ENCODE results near the gene NRDE2. TPM values are rescaled to one million over a fixed set of nuclear protein-coding genes. Genes with fewer than 3 reads are reported as not detected.
A peak's percentile ranks its signal among the peaks of the same experiment; 100 is the strongest.

Gene NRDE2
- total RNA-seq, 1 experiment from 2014 or later = 19.2 TPM

DNA sequence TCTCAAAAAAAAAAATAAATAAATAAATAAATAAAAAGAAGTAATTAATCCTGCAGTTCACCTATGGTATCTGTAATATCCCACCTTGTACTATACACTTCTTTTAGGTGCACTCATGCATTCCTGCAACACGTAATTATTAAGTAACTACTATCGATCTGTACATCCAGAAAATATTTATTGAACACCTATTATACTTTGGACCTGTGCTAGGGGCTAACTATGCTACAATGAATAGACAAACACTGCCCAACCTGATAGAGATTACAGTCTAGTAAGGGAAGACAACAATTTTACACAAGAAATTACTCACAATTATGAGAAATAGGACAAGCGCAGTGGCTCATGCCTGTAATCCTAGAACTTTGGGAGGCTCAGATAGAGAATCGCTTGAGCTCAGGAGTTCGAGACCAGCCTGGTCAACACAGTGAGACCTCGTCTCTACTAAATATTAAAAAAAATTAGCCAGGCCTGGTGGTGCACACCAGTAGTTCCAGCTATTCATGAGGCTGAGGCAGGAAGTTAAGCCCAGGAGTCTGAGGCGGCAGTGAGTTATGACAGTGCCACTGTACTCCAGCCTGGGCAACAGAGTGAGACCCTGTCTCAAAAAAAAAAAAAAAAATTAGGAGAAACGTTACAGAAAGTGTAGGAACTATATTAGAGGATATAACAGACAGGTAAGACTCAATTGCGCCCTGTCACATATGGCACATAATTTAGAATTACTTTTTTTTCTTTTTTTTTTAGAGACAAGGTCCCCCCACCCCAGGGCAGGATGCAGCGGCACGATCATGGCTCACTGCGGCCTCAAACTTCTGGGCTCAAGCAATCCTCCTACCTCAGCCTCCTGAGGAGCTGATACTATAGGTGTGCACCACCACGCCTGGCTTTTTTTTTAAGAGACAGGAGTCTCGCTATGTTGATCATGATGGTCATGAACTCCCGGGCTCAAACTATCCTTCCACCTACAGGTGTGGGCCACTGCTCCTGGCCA is 1.2 kb downstream of the NRDE2 start:
- no TSS peak for BruUV-seq (replicated peaks)
- Mint-ChIP-seq H3K4me1 (ENCODE audit: low read depth, unreplicated experiment) (peaks cover 9% of the 10 kb centered on the region), H3K27me3 (ENCODE audit: unreplicated experiment) (no peaks in the 10 kb centered on the region)

DNA sequence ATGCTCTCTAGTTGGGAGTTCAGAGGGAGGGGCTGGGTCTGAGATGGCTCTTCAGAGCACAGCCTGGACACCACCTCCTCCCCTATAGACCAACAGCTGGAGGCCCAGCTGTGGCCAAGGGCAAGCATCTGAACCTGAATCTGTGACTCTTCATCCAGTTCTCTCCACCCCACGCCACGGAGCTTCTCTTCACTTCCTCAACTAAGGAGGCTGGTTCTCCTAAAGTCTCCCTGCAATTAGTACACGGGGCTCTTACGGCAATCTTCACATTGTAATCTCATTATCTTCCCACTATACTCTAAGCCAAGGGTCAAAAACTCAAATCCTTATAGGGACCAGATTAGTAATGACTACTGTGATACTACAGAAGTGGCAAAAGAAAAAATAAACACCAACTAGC is 9.8 kb downstream of the NRDE2 start:
- intact Hi-C loops (cut with micrococcal nuclease; ENCODE audit: unreplicated experiment) = no loop called here
- CTCF ChIA-PET = no interaction called here
- TF ChIP-seq, protein P1, sequence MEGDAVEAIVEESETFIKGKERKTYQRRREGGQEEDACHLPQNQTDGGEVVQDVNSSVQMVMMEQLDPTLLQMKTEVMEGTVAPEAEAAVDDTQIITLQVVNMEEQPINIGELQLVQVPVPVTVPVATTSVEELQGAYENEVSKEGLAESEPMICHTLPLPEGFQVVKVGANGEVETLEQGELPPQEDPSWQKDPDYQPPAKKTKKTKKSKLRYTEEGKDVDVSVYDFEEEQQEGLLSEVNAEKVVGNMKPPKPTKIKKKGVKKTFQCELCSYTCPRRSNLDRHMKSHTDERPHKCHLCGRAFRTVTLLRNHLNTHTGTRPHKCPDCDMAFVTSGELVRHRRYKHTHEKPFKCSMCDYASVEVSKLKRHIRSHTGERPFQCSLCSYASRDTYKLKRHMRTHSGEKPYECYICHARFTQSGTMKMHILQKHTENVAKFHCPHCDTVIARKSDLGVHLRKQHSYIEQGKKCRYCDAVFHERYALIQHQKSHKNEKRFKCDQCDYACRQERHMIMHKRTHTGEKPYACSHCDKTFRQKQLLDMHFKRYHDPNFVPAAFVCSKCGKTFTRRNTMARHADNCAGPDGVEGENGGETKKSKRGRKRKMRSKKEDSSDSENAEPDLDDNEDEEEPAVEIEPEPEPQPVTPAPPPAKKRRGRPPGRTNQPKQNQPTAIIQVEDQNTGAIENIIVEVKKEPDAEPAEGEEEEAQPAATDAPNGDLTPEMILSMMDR (IDR thresholded peaks at IDR 0.05; ENCODE audit: unreplicated experiment) = no peak

More for the DNA sequence above, 1.2 kb downstream of the NRDE2 start:
- H3K4me3 Mint-ChIP-seq (ENCODE audit: low read depth, unreplicated experiment) = peak overlapping the region; percentile 80
- CTCF ChIA-PET = interaction anchor here (0.7 kb wide), 1 partner anchor 22 kb away, joined by 3 read pairs; no protein-coding TSS in a partner anchor
- peak overlapping the region; percentile 83 for H3K27ac Mint-ChIP-seq (ENCODE audit: unreplicated experiment)
- H3K36me3 Mint-ChIP-seq (ENCODE audit: insufficient read depth, unreplicated experiment) = peaks cover 15% of the 10 kb centered on the region
- TF ChIP-seq, protein P1 (IDR thresholded peaks at IDR 0.05; ENCODE audit: unreplicated experiment) = no peak
- intact Hi-C loops (cut with micrococcal nuclease; ENCODE audit: unreplicated experiment) = loop anchor here (5.0 kb wide), 1 partner anchor 52 kb away; no protein-coding TSS in a partner anchor
- no peak for DNase-seq
- no peaks in the 10 kb centered on the region for H3K9me3 Mint-ChIP-seq (ENCODE audit: low read depth, unreplicated experiment)

DNA sequence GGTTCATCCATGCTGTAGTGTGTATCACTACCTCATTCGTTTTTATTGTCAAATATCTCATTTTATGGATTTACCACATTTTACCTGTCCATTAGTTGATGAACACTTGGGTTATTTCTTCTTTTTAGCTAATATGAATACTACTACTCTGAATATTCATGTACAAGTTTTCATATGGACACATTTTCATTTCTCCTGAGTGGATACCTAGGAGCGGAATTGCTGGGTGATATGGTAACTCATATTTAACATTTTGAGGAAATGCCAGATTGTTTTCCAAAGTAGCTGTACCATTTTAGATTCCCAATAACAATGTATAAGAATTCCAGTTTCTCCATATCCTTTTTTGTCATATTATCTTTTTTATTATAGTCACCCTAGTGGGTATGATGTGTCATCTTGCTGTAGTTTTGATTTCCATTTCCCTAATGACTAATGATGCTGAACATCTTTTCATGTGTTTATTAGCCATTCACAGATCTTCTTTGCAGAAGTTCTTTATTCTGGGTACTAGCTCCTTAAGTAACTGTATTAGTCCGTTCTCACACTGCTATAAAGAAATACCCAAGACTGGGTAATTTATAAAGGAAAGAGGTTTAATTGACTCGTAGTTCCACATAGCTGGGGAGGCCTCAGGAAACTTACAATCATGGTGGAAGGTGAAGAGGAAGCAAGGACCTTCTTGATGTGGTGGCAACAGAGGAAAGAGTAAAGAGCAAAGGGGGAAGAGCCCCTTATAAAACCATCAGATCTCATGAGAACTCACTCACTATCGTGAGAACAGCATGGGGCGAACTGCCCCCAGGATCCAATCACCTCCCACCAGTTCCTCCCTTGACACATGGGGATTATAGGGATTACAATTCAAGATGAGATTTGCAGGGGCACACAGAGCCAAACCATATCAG is 11.9 kb downstream of the NRDE2 start:
- H3K27ac Mint-ChIP-seq (ENCODE audit: unreplicated experiment) = no peak overlapping the region
- TF ChIP-seq, protein P1 (IDR thresholded peaks at IDR 0.05; ENCODE audit: unreplicated experiment) = no peak
- no peak for DNase-seq
- CTCF ChIA-PET = no interaction called here
- BruUV-seq (replicated peaks) = no TSS peak
- peaks cover 13% of the 10 kb centered on the region for H3K36me3 Mint-ChIP-seq (ENCODE audit: insufficient read depth, unreplicated experiment)
- intact Hi-C loops (cut with micrococcal nuclease; ENCODE audit: unreplicated experiment) = no loop called here
- H3K27me3 Mint-ChIP-seq (ENCODE audit: unreplicated experiment) = no peaks in the 10 kb centered on the region
- H3K4me3 Mint-ChIP-seq (ENCODE audit: low read depth, unreplicated experiment) = no peak overlapping the region
- peaks cover 2% of the 10 kb centered on the region for H3K9me3 Mint-ChIP-seq (ENCODE audit: low read depth, unreplicated experiment)
- H3K4me1 Mint-ChIP-seq (ENCODE audit: low read depth, unreplicated experiment) = no peaks in the 10 kb centered on the region

More for the DNA sequence above, 9.8 kb downstream of the NRDE2 start:
- Mint-ChIP-seq H3K36me3 (ENCODE audit: insufficient read depth, unreplicated experiment) (peaks cover 7% of the 10 kb centered on the region), H3K27ac (ENCODE audit: unreplicated experiment) (no peak overlapping the region), H3K4me3 (ENCODE audit: low read depth, unreplicated experiment) (no peak overlapping the region), H3K27me3 (ENCODE audit: unreplicated experiment) (no peaks in the 10 kb centered on the region), H3K9me3 (ENCODE audit: low read depth, unreplicated experiment) (peaks cover 2% of the 10 kb centered on the region), H3K4me1 (ENCODE audit: low read depth, unreplicated experiment) (no peaks in the 10 kb centered on the region)
- DNase-seq = no peak
- no TSS peak for BruUV-seq (replicated peaks)

DNA sequence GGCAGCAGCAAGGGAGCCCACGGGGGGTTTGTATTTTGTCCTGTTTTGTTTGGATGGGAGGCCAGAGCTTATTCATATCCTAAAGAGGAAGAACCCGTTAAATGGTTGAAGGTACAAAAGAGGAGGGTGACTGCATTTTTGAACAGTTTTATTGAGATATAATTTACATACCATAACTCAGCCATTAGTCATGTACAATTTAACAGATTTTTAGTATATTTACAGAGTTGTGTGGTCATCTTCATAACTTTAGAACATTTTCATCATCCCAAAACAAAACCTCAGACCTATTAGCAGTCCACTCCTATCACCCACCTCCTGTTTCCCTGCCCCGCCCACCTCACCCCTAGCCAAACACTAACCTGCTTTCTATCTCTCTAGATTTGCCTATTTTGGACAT is 12.6 kb downstream of the NRDE2 start:
- Mint-ChIP-seq H3K9me3 (ENCODE audit: low read depth, unreplicated experiment) (peaks cover 2% of the 10 kb centered on the region), H3K36me3 (ENCODE audit: insufficient read depth, unreplicated experiment) (peaks cover 13% of the 10 kb centered on the region), H3K4me3 (ENCODE audit: low read depth, unreplicated experiment) (no peak overlapping the region), H3K27ac (ENCODE audit: unreplicated experiment) (no peak overlapping the region), H3K4me1 (ENCODE audit: low read depth, unreplicated experiment) (no peaks in the 10 kb centered on the region), H3K27me3 (ENCODE audit: unreplicated experiment) (no peaks in the 10 kb centered on the region)
- intact Hi-C loops (cut with micrococcal nuclease; ENCODE audit: unreplicated experiment) = no loop called here
- no TSS peak for BruUV-seq (replicated peaks)
- TF ChIP-seq, protein P1 (IDR thresholded peaks at IDR 0.05; ENCODE audit: unreplicated experiment) = no peak
- DNase-seq = no peak
- CTCF ChIA-PET = no interaction called here

Data from Calu3 (cell line).